GM21619 (cell line): ENCODE results near the gene EXOC4.

Source experiments
- ATAC-seq: cut with Tn5 transposase; IDR thresholded peaks from one replicate; pipeline ENCODE4 v1.9.1; 2021; ENCODE audit not compliant: unreplicated experiment

Gene EXOC4

GRCh38 chr7:133482599-133482998 lies 229.7 kb downstream of the EXOC4 start:
- no peak for ATAC-seq

DNA sequence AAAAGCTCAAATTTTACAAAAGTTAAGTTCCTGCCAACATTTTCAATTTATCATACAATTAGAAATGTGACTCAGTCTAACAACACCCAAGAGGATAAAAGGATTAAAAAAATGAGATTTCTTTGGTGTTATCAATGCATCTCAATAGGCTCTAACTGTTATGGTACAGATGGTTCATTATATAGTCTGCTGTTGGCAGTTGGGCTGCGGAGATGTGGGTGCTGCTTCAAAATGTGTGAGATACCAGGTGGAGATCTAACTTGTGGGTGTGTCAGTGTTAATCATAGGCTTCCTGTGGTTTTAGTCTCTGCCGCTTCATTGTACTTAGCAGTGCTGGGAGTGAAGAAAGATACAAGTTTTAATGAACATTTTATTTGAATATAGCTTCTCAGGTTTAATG lies 231.2 kb downstream of the EXOC4 start:
- ATAC-seq = no peak

DNA sequence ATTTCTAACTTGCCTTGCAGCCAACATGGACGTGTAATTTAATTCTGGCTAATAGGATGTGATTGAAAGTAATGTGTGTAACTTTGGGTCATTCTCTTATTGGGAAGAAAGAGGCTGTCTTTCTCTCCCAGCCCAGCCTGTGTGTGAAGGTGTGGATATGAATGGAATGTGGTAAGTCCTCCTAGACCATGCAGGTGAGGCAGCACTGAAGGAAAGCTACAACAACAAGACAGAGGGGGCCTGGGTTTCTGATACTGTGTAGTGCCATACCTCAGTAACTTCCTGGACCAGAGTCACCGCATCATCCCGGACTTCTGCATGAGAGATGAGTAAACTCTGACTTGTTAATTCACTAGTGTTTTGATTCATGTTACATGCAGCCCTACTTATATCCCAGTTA lies 237.0 kb downstream of the EXOC4 start:
- ATAC-seq = no peak

DNA sequence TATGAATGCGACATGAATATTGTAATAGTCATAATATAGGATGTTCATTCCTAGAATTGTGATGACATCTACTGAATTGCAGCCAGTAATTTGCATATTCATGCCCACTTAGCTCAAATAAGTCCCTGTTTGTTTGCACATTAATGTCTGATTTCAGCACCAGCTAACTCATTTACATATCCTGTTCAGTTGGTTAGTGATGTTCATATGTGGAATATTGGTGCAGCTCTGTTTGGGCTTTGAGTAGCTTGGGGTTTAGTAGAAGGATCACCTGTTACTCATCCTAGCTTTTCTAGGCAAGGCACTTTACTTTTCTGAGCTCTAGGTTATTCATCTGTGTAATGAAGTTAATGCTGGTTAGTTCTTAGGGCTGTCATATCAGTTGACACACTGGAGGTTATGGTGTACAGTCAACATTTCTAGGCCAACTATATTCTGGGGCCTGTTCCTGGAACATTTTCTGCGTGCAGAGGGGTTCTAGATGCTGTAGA lies 238.4 kb downstream of the EXOC4 start:
- ATAC-seq = no peak

DNA sequence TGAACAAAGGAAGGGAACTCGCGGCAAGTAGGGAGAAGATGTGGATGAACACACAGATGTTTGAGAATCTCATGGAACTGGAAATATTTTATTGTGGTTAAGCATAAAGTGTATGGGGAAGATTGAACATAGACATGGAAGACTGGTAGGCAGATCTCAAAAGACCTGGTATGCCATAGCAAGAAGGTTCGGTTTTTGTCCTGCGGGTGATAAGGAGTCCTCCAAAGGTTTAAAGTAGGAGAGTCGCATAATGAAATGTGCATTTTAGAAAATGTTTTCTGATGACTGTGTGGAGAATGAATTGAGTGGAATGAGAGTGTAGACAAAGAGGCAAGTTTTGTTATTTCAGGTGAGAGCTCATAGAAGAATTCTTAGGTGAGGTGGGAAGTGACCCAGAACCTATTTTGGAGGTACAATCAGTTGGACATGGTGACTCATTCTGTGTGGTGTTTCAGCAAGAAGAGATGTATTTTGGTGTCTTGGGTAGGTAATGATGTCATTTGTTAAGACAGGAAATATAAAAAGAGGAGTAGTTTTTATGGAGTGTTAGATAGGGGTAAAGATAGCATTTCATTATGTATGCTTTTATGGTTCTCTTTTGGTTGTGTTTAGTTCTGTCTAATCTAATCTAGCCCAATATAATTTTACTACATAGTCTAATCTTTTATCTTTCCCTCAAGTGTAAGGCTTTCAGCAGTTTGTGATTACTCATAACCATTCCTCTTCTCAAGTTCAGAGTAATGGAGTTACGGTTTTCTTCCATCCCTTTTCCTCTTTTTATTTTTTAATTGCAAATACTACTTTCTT lies 239.2 kb downstream of the EXOC4 start:
- no peak for ATAC-seq

DNA sequence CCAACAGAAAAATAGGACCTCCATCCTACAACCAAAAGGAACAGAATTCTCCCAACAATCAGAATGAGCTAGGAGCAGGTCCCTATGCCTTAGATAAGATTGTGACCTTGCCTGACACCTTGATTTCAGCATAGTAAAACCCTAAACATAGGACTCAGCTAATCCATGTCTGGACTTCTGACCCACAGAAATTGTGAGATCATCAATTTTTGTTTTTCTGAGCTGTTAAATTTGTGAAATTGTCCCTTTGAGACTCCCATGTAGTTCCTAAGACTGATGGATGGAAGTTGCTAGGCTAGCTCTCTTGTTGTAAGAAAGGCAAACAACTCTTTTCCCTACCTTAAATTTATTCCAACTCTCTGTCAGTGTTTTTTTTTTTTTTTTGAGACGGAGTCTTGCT lies 244.2 kb downstream of the EXOC4 start:
- no peak for ATAC-seq

GRCh38 chr7:133501771-133502170 lies 248.9 kb downstream of the EXOC4 start:
- ATAC-seq = no peak

DNA sequence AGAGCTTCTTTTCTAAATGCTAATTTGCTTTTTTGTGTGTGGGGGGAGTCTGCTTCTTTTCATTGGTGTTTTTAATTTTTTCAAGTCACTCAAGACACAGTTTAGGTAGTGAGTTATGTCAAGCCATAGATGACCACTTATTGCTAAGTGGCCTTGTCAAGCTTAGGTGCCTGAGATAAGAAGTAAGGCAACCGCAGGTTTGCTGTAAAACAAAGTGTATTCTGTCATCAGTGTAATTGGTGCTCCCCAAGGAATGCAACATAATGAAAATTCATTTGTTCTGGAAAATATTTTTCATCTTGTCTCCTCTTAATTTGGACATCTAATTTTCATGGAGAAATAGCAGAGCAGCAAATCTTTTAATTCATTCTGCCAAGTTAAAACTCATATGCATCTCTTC lies 249.6 kb downstream of the EXOC4 start:
- no peak for ATAC-seq

DNA sequence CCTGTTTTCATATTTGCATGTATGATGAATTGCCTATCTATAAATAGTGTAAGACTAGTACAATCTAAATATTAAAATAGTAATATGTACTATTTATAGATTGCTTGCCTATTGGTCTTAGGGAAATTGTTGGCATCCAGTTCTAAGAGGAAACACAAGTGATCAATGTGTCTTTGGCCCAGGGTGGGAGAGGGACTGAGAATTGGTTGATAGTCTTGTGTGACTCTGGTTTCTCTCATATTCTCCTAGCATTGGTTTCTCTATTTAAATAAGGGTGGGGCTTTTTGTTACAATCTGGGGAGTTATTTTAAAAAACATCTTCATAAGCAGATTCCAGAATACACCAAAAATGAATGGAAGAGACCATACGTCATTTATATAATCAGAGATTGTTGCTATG lies 250.1 kb downstream of the EXOC4 start:
- ATAC-seq = no peak

DNA sequence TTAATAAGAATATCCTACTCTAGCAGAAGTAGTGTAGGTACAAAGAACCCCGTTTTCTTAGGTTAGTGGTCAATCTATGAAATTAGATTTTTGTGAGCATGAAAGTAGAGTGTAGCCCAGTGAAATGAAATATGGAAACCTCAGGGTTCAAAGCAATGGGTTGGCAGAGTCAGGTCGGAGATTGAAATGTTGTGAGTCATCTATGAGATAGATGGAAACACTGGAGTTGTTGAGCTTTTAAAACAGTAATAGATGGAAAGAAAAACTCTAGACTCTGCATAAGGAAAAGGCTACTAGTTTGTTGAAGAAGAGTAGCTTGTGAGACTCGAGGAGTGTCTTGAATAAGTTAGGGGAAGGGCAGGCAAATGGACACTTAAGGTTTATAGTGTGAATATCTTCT lies 251.9 kb downstream of the EXOC4 start:
- no peak for ATAC-seq

GRCh38 chr7:133509822-133510221 lies 256.9 kb downstream of the EXOC4 start:
- no peak for ATAC-seq

GRCh38 chr7:133510326-133511055 lies 257.6 kb downstream of the EXOC4 start:
- no peak for ATAC-seq

DNA sequence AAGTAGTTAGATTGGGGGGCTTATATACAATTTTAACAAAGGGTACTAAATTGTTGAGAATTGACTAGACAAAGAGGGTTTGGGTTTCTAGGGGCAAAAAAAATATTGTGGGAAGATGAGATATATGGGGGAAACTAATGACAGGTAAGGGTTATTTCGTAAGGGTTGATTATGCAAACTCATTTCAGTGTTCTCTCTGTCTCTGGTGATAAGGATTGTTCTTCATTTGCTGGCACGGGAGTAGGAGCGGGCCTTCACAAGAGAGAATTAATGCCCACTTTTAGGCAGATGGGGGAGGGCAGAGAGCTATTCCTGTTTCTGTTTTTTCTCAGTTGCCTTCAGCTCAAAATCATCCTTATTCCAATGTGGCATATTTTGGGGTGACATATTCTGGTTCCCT lies 258.4 kb downstream of the EXOC4 start:
- no peak for ATAC-seq

- no peak for ATAC-seq
Observed at GRCh38 chr7:133511708-133512107, 258.8 kb downstream of the EXOC4 start.

DNA sequence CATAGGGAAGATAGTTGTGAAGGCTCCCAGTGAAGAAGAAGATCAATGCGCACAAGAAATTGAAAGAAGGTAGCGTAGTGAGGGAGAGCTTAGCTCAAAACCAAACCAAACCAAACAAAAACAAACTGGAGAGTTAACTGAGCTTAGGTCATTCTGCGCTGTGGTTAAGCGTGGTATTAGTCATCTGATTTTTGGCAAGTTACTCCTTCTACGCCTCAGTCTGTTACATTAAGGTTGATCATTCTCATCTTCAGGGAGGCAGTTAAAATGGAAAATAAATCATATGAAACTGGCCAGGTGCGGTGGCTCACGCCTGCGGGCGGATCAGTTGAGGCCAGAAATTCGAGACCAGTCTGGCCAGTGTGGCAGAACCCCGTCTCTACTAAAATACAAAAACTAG lies 259.7 kb downstream of the EXOC4 start:
- ATAC-seq = no peak

DNA sequence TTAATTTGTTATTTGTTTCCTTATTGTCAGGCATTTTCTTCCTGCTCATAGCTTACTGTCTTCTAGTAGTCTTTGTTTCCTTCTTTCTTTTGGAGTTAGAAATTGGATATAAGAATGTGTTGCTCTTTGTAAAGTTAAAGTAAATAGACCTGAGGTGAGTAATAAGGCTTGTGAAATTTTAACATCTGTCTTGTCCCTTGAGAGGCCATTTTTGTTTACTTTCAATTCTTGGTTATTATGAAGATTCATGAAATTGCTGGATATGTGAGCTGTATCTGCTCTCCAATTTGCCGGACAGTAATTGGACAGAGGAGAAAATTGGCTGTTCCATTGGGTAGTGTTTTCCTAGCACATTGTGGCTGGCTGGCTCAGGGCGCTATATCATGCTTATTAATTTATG lies 260.7 kb downstream of the EXOC4 start:
- ATAC-seq = no peak

- no peak for ATAC-seq
Observed at GRCh38 chr7:133514551-133514950, 261.7 kb downstream of the EXOC4 start.

- no peak for ATAC-seq
Observed at GRCh38 chr7:133517766-133518165, 264.9 kb downstream of the EXOC4 start.

- no peak for ATAC-seq
Observed at GRCh38 chr7:133518718-133519117, 265.8 kb downstream of the EXOC4 start.

GRCh38 chr7:133520248-133520647 lies 267.4 kb downstream of the EXOC4 start:
- no peak for ATAC-seq

DNA sequence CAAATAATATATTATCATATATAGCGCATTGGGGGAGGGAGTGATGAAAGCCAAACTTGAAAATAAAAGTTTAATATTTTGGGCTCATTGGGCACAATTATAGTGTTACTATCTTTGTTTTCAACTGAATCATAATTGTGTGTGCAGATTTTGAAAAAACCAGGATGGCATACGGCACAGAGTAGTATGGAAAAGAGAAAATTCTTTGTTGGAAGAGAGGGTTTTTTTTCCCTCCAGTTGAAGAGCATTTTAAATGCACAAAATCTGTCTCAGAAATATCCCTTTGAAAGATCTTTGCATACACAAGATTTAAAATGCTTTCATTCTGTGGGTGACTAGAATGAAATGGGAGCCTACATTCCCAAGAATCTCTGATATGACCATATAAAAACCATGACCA lies 269.6 kb downstream of the EXOC4 start:
- no peak for ATAC-seq

GRCh38 chr7:133528796-133529195 lies 275.9 kb downstream of the EXOC4 start:
- no peak for ATAC-seq
